HUDEP-2 (cell line): Measurements from ENCODE around the gene LPCAT1.

ENCODE experiments used
- DNase-seq, 76 experiments: peaks; one replicate each; lab custom pipeline; 2025; ENCODE audit not compliant: unreplicated experiment in 76 of 76; lab: John Stamatoyannopoulos, UW

The LPCAT1 gene

DNA sequence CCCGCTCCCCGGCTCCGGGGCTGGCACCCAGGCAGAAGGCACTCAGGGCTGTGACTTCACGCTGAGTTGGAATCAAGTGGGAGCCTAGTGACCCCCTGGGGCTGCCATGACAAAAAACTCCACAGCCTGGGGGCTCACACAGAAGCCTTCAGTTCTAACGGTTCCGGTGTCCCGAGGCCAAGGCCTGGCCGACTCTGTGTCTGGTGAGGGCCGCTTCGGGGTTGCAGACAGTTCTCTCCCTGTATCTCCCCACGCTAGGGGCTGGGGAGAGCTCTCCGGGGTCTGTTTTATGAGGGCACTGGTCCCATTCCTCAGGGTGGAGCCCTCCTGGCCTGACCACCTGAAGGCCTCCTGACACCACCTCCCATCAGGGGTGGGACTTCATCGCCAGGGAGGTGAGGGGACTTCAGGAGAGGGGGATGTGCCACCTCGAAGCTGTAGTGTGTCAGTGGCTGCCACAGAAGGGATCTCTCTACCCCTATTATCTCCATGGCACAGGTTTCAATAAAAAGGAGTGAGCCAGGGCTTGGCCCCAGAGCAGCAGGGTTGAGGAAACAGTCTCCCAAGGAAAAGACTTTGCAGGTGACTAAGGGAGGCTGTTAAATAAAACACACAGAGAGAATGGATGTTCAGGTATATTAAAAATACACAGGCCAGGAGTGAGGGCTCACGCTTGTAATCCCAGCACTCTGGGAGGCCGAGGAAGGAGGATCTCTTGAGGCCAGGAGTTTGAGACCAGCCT, 77.0 kb downstream of the LPCAT1 start:
- DNase-seq = no peak

DNA sequence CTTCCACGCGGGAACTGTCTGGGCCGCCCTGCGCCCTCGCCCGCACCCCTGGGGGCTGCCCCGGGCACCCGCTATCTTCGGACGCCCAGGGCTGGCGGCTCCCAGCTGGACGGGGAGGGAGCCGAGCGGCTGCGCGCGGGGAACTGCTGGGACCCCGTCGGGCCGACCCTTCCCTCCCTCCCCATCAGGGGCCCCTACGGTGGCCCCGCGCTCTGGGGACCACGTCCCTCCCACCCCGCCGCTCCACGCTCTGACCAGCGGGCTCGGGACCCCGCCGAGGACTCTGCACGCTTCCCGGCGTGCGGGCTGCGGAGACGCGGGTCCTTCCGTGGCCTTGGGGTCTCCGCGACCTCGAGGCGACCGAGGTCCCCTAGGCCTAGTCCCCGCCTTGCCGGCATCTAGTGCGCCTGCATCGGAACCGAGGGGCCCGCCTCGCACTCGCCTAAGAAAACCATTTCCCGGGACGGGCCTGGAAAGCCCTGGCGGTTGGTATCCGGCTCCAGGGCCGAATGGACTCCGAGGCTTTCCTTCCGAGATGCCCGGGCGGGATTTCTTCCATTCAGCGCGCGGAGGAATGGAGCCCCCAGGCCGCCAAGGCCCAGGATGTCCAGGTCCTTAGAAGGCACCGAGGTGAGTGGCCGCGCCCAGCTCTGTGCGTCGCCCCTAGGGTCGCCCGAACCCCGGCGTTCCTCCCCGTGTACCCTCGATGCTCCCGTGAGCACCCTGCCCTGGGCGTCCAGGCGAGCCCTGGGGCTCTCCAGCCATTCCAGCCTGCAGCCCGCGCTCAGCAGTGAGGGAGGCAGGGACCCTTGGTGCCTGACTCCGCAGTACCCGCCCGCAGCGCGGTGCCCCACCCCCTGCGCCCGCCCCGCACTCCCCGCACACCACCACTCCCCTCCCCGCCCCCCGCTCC, 77.8 kb downstream of the LPCAT1 start:
- no peak for DNase-seq

DNA sequence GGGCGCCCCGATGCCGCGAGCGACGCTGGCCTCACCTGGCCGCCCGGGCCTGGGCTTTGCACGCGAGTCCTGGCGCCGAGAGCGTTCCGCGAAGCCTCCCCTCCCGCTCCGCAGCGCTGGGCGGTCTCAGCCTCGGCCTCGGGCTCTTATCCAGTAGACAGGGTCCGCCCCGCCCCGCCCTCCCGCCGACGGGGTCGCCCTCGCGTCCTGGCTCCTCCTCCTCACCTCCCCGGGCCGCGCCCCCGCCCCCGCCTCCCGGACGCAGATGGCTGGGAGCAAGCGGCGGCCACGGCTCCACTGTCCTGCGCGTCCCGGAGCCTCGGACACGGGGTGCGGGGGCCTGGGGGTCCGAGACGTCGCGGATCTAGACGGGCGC, 78.5 kb downstream of the LPCAT1 start, which contains the start of gene SLC6A3:
SLC6A3 (minus strand) TSS at position 128 of the 376 bp plus-strand sequence. CDS start 2,243 bp downstream, outside the sequence.
- DNase-seq = peak in 20 of 76 experiments; percentile 4 to 42 (median 18)

DNA sequence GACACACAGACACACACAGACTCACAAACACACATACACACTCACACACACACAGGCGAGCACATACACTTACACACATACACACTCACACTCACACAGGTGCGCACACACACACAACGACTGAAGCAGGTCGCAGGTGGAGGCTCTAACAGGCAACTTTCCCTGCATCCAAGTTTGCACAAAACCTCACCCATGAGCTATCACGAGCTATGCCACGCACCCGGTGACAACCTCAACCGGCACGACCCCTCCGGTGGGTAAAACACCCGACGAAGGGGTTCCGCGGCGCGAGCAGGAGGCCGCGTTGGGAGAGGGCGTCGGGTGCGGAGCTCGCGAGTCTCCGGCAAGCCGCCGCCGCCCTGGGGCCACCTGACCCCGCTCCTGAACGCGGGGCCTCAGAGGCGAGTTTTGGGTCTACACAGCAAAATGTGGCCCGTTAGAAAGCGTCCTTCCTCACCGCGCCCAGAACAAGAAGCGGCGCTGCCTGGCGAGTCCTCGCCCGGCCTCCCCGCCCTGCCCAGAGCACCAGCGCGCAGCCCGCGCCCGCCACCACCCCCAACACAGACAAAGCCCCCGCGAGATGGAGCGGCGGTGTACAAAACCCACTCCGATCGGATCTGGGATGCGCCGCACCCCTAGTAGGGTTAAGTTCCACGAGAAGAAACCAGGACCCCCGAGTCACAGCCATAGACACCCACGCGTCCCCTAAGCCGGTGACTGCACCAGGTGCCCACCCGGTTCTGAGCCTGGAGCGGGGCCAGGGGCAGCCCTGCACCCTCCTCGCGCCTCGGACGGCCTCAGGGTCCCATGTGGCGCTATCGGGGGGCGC, 79.2 kb downstream of the LPCAT1 start:
- DNase-seq = no peak

DNA sequence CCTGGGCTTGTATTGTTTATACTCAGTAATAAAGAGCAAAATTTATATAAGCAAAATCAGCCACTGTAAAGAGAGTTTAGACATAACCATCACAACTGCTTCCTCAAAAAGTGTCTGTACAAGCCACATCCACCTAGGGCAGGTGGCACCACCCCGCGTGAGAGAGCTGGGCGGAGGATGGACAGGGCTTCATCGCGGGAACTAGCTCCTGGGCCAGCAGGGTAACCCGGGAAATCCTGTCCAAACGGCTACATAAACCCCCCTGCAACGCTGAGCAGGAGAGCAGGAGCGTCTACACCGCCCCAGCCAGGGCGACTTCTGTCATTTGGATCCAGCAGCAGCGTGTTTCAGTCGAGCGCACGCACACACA, 79.8 kb downstream of the LPCAT1 start:
- no peak for DNase-seq

DNA sequence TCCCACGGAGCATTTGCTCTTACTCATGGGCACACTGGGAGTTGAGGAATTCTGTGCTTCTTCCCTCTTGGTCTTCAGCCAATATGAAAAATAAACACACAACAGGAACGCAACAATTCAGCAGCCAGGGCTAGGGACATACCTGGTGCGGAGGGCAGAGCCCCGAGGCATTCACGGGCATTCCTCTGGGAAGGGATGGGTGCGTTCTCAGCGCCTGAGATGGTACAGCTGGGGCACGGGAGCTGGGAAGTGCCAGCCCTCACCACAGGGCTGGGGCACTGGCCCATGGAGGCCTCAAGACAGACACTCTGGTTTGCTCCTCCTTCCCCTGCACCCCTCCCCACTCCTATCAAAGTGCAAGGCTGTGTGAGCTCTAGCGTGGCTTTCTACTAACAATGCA, 80.6 kb downstream of the LPCAT1 start:
- no peak for DNase-seq

DNA sequence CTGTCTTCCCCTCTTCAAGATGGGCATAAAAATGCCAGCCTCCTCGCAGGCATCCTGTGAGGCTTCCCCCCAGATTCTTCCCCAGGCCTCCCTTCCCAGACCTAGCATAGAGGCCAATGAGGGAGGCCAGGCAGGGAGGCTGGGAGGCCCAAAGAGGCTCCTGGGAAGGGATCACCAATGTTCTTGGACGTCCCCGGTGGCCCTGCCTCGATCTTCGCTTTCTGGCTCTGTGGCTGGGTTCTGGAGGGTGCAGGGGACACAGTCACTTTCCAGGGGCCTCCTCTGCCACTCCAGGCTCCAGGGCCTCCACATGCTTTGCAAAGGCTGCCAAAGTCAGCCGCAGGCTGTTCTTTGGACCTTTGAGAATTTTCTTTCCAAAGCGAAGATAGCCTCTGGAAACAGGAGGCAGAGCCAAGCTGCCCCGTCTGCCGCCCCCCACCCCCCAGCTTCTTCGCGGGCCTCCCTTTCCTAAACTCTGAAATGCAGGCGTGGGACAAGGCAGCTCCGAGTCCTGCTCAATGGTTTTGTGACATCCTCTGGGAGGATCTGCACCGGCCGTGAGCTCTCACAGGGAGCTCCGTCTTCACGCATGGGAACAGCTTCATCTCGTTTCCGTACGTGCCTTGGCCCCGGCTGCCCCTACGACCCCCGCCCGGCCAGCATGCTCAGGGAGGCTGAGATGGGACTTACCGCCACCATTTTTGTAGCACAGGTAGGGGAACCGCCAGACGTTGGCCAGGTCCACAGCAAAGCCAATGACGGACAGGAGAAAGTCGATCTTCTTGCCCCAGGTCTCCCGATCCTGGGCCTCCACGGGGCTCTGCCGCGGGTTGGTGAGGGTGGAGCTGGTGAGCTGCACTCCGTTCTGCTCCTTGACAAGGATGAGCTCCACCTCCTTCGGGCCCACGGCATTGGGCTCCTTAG, 81.3 kb downstream of the LPCAT1 start:
- DNase-seq = no peak

DNA sequence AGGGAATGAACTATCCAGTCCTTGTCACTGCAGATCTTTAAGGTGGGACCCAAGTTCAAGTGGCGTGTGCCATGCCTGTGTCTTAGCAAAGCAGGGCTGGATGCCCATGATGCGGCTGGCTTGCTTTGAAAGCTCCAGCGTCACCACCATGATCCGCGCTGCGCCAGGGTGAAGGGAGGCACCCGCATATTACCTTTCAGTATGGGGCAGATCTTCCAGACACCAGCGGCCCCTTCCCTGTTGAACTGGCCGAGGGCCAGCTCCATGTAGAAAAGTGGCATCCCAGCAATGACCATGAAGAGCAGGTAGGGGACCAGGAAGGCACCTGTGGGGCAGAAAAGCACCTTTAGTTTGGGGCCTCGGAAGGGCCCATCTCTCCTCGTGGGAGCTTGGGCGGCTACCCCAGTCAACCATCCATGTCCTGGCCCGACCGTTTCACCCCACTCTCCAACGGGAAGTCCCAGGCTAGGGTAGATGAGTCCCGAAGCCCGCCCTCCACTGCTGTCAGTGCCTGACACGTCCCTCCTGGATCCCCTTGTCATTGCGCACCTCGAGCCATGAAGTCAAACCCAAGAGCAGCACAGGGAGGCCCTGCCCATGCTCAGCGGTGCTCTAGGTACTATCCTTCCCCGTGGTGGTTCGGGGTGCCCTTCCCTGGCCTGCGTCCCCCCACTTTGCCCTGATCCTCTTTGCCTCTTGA, 82.4 kb downstream of the LPCAT1 start:
- no peak for DNase-seq

DNA sequence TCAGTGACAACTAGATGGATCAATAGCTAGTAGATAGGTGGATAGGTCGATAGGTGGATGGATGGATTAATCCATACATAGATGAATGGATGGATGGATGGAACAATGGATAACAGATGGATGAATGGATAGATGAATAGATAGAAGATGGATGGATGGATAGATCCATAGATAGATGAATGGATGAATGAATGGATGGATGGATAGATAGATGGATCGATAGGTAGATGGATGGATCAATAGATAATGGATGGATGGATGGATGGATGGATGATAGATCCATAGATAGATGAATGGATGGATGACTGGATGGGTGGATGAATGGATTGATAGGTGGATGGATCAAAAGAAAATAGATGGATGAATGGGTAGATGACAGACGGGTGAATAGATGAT, 83.7 kb downstream of the LPCAT1 start:
- DNase-seq = no peak

DNA sequence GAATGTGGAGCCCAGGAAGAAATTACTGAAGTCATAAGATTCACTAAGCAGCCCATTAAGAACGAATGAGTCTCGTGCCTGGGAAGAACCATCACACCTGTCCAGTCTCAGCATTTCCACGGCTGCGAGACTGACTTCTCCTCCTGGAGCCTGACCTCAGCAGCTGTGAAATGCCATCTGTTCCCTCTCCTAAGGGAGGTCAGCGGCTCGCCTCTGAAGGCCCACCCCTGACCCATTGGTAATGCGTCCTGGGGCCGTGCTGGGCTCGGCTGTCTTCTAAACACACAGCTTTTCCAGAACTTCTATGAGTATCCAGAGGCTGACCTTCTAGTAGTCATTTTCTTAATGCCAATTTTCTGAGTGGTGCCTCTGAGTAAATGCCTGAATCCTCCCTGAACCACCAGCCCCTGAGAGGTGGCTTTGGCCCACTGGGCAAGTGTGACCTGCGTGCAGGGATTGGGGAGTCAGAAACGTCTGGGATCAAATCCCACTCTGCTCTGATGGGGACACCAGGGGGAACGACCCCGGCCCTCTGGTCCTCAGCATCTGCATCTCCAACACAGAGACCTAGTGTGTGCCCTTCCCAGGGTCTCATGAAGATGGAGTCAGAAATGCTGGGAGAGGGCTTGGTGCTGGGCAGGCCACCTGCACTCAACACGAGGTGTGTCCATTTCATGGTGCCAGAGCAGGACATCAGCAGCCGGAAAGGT, 84.2 kb downstream of the LPCAT1 start:
- DNase-seq = no peak

DNA sequence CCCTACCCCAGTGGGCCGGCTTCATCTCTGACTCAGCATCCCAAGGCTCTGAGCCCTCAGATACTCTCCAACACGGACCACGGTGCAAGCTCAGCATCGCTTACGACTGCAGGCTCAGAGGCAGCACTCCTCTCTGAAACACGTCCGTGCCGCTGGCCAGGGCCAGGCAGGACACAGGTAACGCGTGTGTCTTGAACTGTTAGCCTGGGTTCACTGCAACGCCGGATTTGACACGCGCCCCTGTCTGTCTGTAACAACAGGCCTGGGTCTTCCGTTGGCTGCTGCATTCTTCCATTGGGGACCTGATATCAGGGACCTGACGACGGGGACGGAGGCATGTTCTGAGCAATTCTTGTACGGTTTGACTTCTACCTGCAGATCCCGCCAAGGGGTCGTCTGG, 84.9 kb downstream of the LPCAT1 start:
- no peak for DNase-seq

DNA sequence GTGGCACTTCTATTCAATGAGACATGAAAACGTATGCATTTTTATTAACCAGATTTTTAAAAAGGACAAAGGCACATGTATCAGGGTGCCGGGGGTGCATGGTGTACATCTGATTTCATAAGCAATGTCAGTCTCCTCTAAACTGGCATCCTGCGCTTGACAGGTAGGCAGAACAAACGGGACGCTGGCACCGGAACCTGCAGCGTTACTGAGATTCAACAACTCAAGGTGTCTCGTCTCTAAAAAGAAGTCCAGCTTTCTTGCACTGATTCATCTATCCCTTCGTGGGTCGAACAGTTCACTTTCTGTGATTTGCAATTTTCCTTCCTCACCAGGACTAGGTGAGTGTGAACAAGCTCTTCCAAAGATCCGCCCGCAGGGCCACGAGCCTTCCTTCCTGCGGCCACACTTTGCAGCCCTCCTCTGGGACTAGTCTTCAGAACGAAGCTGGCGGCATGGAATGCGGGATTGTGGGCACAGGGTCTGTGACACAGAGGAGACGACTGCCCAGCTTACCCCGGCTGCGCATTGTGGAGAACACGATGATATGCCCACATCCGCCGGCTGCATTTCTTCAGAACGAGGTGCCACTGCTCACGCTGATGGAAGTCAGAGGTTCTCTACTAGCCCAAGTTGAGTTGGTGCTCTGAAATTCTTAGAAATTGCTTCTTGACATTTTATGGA, 85.7 kb downstream of the LPCAT1 start:
- DNase-seq = no peak

DNA sequence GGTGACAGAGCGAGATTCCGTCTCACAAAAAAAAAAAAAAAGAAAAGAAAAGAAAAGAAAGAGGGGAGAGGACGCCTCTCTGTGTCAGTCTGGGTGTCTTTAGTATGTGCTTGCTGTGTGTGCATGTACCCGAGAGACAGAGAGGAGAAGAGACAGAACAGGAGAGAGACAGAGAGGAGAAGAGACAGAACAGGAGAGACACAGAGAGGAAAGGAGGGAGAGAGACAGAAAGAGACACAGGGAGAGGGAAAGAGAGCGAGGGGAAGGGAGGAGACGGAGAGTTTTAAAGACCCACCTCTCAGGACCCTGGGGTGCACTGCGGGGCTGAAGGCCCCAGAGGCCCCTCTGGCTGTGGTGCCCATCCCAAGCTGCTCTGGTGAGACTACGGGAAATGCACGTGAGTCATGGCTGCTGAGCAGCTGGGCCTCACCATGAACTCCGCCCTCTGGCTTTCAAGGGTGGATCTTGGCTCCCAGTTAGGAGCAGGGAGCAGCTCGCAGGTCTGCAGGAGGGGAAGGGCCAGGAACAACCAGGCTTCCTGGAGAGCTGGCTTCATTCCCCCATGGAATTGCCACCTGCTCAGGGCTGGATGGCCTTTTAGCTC, 86.4 kb downstream of the LPCAT1 start:
- DNase-seq = no peak

DNA sequence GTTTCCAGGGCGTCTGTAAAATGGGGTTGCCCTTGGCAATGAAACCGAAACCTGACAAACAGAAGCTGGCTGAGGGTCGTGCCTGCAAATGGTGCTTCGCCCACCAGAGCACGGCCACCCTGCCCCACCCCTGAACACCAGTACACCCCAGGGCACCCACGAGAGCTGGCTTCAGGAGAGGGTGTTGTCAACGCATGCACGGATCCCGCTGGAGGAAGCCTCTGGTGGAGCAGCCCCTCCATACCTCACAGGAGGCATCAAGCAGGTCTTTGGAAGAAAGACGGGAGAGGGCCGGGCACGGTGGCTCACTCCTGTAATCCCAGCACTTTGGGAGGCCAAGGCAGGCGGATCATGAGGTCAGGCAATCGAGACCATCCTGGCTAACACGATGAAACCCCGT, 87.1 kb downstream of the LPCAT1 start:
- no peak for DNase-seq

DNA sequence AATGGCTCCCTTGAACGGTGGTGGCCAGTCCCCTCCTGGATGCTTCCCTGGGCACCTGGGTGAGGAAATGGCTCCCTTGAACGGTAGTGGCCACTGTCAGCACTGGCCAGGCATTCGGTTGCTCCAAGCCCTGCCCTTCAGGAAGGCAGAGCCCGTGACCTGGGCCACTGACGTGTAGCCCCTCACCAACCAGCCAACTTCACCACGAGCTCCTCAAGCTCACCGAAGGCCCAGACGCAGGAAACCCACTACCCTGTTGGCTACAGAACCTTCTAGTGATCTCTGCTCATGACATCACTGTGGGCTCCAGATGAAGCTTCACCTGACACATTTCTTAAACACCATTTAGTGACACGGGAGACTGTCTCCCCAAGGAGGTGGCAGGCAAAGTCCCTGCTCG, 87.7 kb downstream of the LPCAT1 start:
- DNase-seq = no peak

DNA sequence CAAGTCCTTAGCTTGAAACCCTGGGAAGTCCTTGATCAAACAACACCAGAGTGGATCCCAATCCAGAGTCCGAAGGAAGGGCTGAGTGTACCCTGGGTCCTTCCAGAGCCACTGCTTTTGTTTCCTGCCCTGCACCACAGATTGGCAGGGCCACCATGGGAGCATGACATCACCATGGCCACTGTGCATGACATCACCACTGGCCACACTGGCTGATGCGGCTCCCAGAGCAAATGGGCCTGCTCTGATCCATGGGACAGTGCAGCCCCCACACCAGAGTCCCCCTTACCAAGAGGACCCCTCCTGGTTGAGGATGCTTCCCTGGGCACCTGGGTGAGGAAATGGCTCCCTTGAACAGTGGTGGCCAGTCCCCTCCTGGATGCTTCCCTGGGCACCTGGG, 88.4 kb downstream of the LPCAT1 start:
- no peak for DNase-seq

DNA sequence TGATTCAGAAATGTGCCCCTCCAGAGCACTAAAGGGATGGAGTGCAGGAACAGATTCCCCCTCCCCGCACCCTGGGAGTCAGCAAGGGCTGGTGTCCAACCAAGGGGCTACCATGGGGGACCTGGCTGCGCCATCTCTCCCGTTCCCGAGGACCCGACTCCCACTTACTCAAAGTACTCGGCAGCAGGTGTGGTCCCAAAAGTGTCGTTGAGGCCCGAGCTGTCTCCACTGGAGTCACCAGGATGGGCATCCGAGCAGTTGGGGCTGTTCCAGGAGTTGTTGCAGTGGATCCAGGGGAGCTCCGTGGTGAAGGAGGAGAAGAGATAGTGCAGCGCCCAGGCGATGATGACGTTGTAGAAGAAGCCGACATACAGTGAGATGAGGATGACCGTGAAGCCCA, 91.5 kb downstream of the LPCAT1 start:
- no peak for DNase-seq

DNA sequence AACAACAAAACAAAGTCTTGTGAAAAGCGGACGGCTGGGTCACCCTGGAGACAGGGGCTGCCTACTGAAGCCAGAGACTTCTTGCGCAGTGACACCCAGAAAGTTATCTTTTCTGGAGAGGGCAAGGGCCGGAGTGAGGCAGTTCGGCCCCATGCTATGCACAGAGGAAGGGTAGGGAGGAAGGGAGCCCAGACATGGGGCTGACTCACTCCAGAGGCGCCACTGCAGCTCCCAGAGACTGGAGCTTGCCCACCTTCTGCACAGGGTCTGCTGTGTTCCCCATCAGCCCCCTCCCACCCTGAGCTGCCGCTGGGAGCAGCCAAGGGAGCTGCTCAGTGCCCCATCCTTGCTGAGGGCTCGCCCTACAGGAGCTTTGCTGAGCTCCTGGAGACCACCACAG, 91.9 kb downstream of the LPCAT1 start:
- DNase-seq = no peak
